Measurements from ENCODE around the gene OR6C2. TPM values are rescaled to one million over a fixed set of nuclear protein-coding genes. Genes with fewer than 3 reads are reported as not detected.

OR6C2 gene
- total RNA-seq, 1 experiment from 2014 or later, result not detected

DNA sequence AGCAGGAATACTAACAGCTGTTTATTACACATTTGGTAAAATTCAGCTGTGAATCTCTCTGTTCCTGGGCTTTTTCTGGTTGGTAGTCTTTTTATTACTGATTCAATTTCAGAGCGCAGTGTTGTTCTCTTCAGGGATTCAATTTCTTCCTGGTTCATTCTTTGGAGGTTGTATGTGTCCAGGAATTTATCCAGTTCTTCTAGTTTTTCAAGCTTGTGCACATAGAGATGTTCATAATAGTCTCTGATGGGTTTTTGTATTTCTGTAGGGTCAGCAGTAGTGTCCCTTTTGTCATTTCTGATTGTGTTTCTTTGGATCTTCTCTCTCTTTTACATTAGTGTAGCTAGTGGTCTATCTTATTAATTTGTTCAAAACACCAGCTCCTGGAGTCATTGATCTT, 26.9 kb upstream of the OR6C2 start:
- no peak for DNase-seq
- H3K79me2 ChIP-seq (ENCODE audit: insufficient read depth, low read length), result no peaks in the 10 kb centered on the region
- H3K18ac ChIP-seq (ENCODE audit: insufficient read length, low read depth, low read length), result no peak overlapping the region
- no peak overlapping the region for H2BK15ac ChIP-seq (ENCODE audit: low read depth, low read length)
- no peak overlapping the region for H3K23ac ChIP-seq (ENCODE audit: insufficient read length, low read depth, low read length)
- H2AK5ac ChIP-seq (ENCODE audit: insufficient read length, low read length), result no peak overlapping the region
- Mint-ChIP-seq H3K27me3 (ENCODE audit: low read depth) (no peaks in the 10 kb centered on the region), H3K4me3 (no peak overlapping the region), H3K9me3 (no peaks in the 10 kb centered on the region; a peak in 1 of 5 replicates), H3K4me1 (peaks cover 0 to 6% of the 10 kb centered on the region in 2 experiments; a peak in 2 of 4 replicates), H3K27ac (no peak overlapping the region), H3K36me3 (ENCODE audit: insufficient read depth in 1 of 3, low read depth in 3 of 3) (no peaks in the 10 kb centered on the region)
- H2BK5ac ChIP-seq (ENCODE audit: insufficient read length, low read length), result no peak overlapping the region
- no peaks in the 10 kb centered on the region for H4K20me1 ChIP-seq (ENCODE audit: control insufficient read depth, insufficient read depth, insufficient read length)
- H3K9me3 ChIP-seq (ENCODE audit: control insufficient read depth, low read depth, low read length), result no peaks in the 10 kb centered on the region
- no peaks in the 10 kb centered on the region for H3K27me3 ChIP-seq (ENCODE audit: insufficient read depth, low read length)
- no peak overlapping the region for H4K91ac ChIP-seq (ENCODE audit: insufficient read length, low read depth, low read length)
- no peak overlapping the region for H3K4me2 ChIP-seq (ENCODE audit: insufficient read depth, insufficient read length, low read length)
- H3K79me1 ChIP-seq (ENCODE audit: insufficient read depth, low read depth, low read length, poor library complexity, severe bottlenecking), result no peaks in the 10 kb centered on the region
- H3T11ph ChIP-seq (ENCODE audit: low read length), result no peak overlapping the region
- H2BK20ac ChIP-seq (ENCODE audit: low read depth, low read length, poor library complexity, severe bottlenecking), result no peak overlapping the region
- H3K56ac ChIP-seq (ENCODE audit: insufficient read length, low read depth, low read length), result no peak overlapping the region
- TF ChIP-seq, protein P1, sequence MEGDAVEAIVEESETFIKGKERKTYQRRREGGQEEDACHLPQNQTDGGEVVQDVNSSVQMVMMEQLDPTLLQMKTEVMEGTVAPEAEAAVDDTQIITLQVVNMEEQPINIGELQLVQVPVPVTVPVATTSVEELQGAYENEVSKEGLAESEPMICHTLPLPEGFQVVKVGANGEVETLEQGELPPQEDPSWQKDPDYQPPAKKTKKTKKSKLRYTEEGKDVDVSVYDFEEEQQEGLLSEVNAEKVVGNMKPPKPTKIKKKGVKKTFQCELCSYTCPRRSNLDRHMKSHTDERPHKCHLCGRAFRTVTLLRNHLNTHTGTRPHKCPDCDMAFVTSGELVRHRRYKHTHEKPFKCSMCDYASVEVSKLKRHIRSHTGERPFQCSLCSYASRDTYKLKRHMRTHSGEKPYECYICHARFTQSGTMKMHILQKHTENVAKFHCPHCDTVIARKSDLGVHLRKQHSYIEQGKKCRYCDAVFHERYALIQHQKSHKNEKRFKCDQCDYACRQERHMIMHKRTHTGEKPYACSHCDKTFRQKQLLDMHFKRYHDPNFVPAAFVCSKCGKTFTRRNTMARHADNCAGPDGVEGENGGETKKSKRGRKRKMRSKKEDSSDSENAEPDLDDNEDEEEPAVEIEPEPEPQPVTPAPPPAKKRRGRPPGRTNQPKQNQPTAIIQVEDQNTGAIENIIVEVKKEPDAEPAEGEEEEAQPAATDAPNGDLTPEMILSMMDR (conservative IDR thresholded peaks at IDR 0.05), result no peak
- no peak overlapping the region for H4K8ac ChIP-seq (replicated peaks; ENCODE audit: insufficient read length, low read depth, low read length)
- no peak overlapping the region for H2AFZ ChIP-seq (ENCODE audit: low read length)
- H3K23me2 ChIP-seq (ENCODE audit: insufficient read length, low read depth, low read length, poor library complexity, severe bottlenecking), result no peaks in the 10 kb centered on the region
- no peak overlapping the region for H2BK120ac ChIP-seq (ENCODE audit: low read depth, low read length, poor library complexity, severe bottlenecking)
- no peaks in the 10 kb centered on the region for H3K4me1 ChIP-seq (ENCODE audit: insufficient read depth, low read length)
- no peak overlapping the region for H3K9ac ChIP-seq (ENCODE audit: extremely low read depth, insufficient read length, low read length)
- no peak overlapping the region for H4K5ac ChIP-seq (ENCODE audit: insufficient read length, low read depth, low read length)
- no peak overlapping the region for H3K27ac ChIP-seq (ENCODE audit: insufficient read length, low read depth, low read length)
- no CpG with 5 or more reads among the region's 1 CpG for WGBS (ENCODE audit: extremely low coverage, insufficient read length, low lambda C conversion rate)
- no peak overlapping the region for H3K14ac ChIP-seq (ENCODE audit: insufficient read depth, low read length)
- H2BK12ac ChIP-seq (ENCODE audit: insufficient read length, low read depth, low read length), result no peak overlapping the region
- H3K4ac ChIP-seq (ENCODE audit: low read depth, low read length), result no peak overlapping the region
